ENCODE data around the gene SRP68.

GRCh38 chr17:76106703-76107102, 34.4 kb upstream of the SRP68 start:
- TF ChIP-seq POLR2A (IDR thresholded peaks at IDR 0.05): no peak
- TF ChIP-seq, protein P1, sequence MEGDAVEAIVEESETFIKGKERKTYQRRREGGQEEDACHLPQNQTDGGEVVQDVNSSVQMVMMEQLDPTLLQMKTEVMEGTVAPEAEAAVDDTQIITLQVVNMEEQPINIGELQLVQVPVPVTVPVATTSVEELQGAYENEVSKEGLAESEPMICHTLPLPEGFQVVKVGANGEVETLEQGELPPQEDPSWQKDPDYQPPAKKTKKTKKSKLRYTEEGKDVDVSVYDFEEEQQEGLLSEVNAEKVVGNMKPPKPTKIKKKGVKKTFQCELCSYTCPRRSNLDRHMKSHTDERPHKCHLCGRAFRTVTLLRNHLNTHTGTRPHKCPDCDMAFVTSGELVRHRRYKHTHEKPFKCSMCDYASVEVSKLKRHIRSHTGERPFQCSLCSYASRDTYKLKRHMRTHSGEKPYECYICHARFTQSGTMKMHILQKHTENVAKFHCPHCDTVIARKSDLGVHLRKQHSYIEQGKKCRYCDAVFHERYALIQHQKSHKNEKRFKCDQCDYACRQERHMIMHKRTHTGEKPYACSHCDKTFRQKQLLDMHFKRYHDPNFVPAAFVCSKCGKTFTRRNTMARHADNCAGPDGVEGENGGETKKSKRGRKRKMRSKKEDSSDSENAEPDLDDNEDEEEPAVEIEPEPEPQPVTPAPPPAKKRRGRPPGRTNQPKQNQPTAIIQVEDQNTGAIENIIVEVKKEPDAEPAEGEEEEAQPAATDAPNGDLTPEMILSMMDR (IDR thresholded peaks at IDR 0.05): no peak
